Natural killer cell (primary cell): Measurements from ENCODE around the gene SEC61G. TPM values are rescaled to one million over a fixed set of nuclear protein-coding genes. Genes with fewer than 3 reads are reported as not detected.

Source experiments
- ATAC-seq, 3 donors: fragments of 150-1000 bp in 2 of 3; fragments of 200-7000 bp in 1 of 3; cut with Tn5 transposase; 1 replicate in 1 of 3; 2 replicates in 2 of 3; pipeline ENCODE4 v1.10.0; 2021; ENCODE audit warnings: mild to moderate bottlenecking in 2 of 3, moderate library complexity in 2 of 3
- DNase-seq, 2 donors: peaks; one replicate each; pipeline versions ENCODE4 v3.0.0 to v3.0.0-alpha.2; 2013 to 2021; ENCODE audit warnings: mixed read lengths in 1 of 2
- H3K27ac ChIP-seq: one replicate; pipeline ENCODE4 v1.5.1; 2013; ENCODE audit warnings: mild to moderate bottlenecking, low read length
- H3K27me3 ChIP-seq: one replicate; pipeline ENCODE4 v1.6.1; 2013; ENCODE audit warnings: low read length; ENCODE audit not compliant: control insufficient read depth, insufficient read depth
- H3K36me3 ChIP-seq: one replicate; pipeline ENCODE4 v1.6.1; 2013; ENCODE audit warnings: low read length; ENCODE audit not compliant: control insufficient read depth, insufficient read depth
- H3K4me1 ChIP-seq: one replicate; pipeline ENCODE4 v1.6.1; 2013; ENCODE audit warnings: low read length; ENCODE audit not compliant: control insufficient read depth, insufficient read depth
- H3K4me3 ChIP-seq: one replicate; pipeline ENCODE4 v1.5.1; 2013; ENCODE audit warnings: low read length
- H3K9me3 ChIP-seq: one replicate; pipeline ENCODE4 v1.6.1; 2013; ENCODE audit warnings: low read length; ENCODE audit not compliant: control insufficient read depth, insufficient read depth
- H3K27ac Mint-ChIP-seq, 2 donors: one replicate each; pipeline ENCODE4 v1.8.0; 2022; ENCODE audit warnings: mild to moderate bottlenecking in 2 of 2, mixed read lengths in 2 of 2, moderate library complexity in 1 of 2
- H3K27me3 Mint-ChIP-seq, 2 donors: one replicate each; pipeline ENCODE4 v1.8.0; 2022; ENCODE audit warnings: low read depth in 2 of 2, mixed read lengths in 2 of 2
- H3K36me3 Mint-ChIP-seq: one replicate; pipeline ENCODE4 v1.8.0; 2022; ENCODE audit warnings: mixed read lengths
- H3K4me1 Mint-ChIP-seq, 2 donors: one replicate each; pipeline ENCODE4 v1.8.0; 2022; ENCODE audit warnings: mixed read lengths in 2 of 2
- H3K4me3 Mint-ChIP-seq: one replicate; pipeline ENCODE4 v1.8.0; 2022; ENCODE audit warnings: mild to moderate bottlenecking, moderate library complexity, mixed read lengths
- H3K9me3 Mint-ChIP-seq, 2 donors: one replicate each; pipeline ENCODE4 v1.8.0; 2022; ENCODE audit warnings: mixed read lengths in 2 of 2
- WGBS: methylation state at CpG from one replicate; pipeline ENCODE4 v1.1.7; 2013; ENCODE audit warnings: missing lambda C conversion rate; ENCODE audit not compliant: insufficient coverage; 5-methylcytosine and 5-hydroxymethylcytosine counted together
- intact Hi-C: fragments of 100-400 bp; cut with micrococcal nuclease; formaldehyde crosslinking; loops from one replicate; pipeline ENCODE4 v1.14.2; 2022
- total RNA-seq, 4 donors: library from RNA; stranded (reverse); fragments of 120-200 nt in 1 of 4; gene quantifications; one replicate each; pipeline versions ENCODE4 v1.2.3 to v1.2.4, GENCODE V29; 2013 to 2022
- TF ChIP-seq, protein P1 (sequence below): fragments of 200-600 bp; IDR thresholded peaks from one replicate; pipeline ENCODE4 v1.8.0; 2022; ENCODE audit warnings: antibody characterized with exemption

The SEC61G gene
- total RNA-seq, 3 donors from 2014 or later (not counting 1 experiment from before 2014, with no cell fraction given), result 38.4 to 54.1 (median 41.0) TPM

DNA sequence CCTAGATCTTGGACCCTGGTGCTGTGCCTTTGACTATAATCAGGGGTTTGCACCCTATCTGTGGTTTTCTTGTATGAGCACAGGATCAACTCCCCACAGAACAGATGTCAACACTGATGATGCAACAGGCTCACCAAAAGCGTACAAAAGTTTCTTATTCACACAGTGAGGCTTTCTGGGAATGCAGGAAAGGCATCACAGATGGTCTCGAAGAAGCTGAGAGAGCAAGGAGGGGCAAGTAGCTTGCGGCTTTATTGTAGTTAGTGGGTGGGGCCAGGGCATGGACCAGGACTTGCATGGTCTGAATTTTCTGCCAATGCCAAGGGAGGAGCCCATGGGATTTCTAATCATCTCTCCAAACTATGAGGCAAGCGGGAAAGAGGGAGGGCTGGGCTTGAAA is 46.2 kb downstream of the SEC61G start:
- Mint-ChIP-seq H3K9me3 (peaks cover 3 to 10% of the 10 kb centered on the region in 2 donors), H3K27me3 (no peaks in the 10 kb centered on the region), H3K4me3 (no peak overlapping the region), H3K36me3 (no peaks in the 10 kb centered on the region), H3K27ac (no peak overlapping the region), H3K4me1 (no peaks in the 10 kb centered on the region)
- H3K4me1 ChIP-seq, result no peaks in the 10 kb centered on the region
- peaks cover 4% of the 10 kb centered on the region for H3K9me3 ChIP-seq
- WGBS, result 88% methylated on average over 4 of the region's 4 CpGs
- intact Hi-C loops, result no loop called here
- TF ChIP-seq, protein P1, sequence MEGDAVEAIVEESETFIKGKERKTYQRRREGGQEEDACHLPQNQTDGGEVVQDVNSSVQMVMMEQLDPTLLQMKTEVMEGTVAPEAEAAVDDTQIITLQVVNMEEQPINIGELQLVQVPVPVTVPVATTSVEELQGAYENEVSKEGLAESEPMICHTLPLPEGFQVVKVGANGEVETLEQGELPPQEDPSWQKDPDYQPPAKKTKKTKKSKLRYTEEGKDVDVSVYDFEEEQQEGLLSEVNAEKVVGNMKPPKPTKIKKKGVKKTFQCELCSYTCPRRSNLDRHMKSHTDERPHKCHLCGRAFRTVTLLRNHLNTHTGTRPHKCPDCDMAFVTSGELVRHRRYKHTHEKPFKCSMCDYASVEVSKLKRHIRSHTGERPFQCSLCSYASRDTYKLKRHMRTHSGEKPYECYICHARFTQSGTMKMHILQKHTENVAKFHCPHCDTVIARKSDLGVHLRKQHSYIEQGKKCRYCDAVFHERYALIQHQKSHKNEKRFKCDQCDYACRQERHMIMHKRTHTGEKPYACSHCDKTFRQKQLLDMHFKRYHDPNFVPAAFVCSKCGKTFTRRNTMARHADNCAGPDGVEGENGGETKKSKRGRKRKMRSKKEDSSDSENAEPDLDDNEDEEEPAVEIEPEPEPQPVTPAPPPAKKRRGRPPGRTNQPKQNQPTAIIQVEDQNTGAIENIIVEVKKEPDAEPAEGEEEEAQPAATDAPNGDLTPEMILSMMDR, result no peak
- H3K4me3 ChIP-seq, result no peak overlapping the region
- no peak for DNase-seq
- no peaks in the 10 kb centered on the region for H3K36me3 ChIP-seq
- no peak overlapping the region for H3K27ac ChIP-seq
- no peaks in the 10 kb centered on the region for H3K27me3 ChIP-seq
- no peak for ATAC-seq

DNA sequence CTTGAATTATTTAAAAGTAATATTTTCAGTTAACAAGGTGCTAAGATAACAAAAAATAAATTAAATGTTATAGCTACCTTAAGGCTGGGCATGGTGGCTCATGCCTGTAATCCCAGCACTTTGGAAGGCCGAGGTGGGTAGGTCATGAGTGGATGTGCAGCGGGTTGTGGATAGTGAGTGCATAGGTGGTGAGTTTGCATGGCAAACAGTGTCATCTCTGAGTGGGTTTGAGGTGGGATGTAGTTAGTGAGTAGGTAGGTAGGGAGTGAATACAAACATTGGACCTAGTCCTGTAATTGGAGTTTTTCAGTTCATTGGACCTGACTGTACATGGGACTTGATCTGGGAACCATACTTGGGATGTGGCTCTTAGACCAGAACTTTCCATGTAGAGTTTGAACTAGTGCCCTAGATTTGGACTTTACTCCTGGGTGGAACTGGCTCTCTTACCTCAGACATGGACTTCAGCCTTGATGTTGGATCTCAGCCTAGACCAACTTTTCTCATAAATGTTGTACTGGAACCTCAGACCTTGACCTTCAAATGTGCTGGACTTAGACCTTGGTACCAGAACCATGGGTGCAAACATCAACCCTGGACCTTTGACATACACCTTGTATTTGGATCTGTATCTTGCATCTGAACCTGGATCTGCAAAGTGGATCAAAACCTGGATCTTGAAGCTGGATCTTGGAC is 47.0 kb downstream of the SEC61G start:
- no peaks in the 10 kb centered on the region for H3K4me1 Mint-ChIP-seq
- no peak overlapping the region for H3K4me3 Mint-ChIP-seq
- TF ChIP-seq, protein P1, result no peak
- Histone ChIP-seq H3K36me3 (no peaks in the 10 kb centered on the region), H3K27me3 (no peaks in the 10 kb centered on the region), H3K27ac (no peak overlapping the region), H3K9me3 (peaks cover 4% of the 10 kb centered on the region), H3K4me3 (no peak overlapping the region), H3K4me1 (no peaks in the 10 kb centered on the region)
- H3K9me3 Mint-ChIP-seq, result peaks cover 7 to 12% of the 10 kb centered on the region in 2 donors
- ATAC-seq (no peak), DNase-seq (no peak)
- no peak overlapping the region for H3K27ac Mint-ChIP-seq
- H3K36me3 Mint-ChIP-seq, result no peaks in the 10 kb centered on the region
- WGBS, result 79% methylated on average over 2 of the region's 2 CpGs
- no peaks in the 10 kb centered on the region for H3K27me3 Mint-ChIP-seq
- intact Hi-C loops, result no loop called here

DNA sequence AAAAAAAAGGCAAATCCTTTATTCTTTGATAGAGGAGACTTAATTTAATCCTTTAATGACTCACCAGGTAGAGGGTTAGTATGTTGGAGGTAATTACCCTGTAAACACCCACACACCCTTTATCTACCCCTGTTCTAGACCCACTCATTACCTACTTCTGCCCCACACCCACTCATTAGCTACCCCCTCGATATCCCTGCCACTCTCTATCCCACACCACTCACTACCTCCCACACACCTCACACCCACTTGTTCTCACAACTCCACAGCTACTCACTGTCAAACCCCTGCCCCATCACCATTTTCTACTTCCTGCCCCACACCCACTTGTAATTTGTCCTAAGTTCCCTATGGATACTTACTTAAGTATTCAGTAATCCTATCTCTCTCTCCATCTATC is 49.7 kb downstream of the SEC61G start:
- Histone ChIP-seq H3K9me3 (peaks cover 4% of the 10 kb centered on the region), H3K27ac (no peak overlapping the region), H3K36me3 (no peaks in the 10 kb centered on the region), H3K4me3 (no peak overlapping the region), H3K27me3 (no peaks in the 10 kb centered on the region), H3K4me1 (no peaks in the 10 kb centered on the region)
- no peak overlapping the region for H3K4me3 Mint-ChIP-seq
- TF ChIP-seq, protein P1, result no peak
- peaks cover 11 to 15% of the 10 kb centered on the region in 2 donors for H3K9me3 Mint-ChIP-seq
- DNase-seq (no peak), ATAC-seq (no peak)
- H3K4me1 Mint-ChIP-seq, result no peaks in the 10 kb centered on the region
- no peaks in the 10 kb centered on the region for H3K36me3 Mint-ChIP-seq
- no peaks in the 10 kb centered on the region for H3K27me3 Mint-ChIP-seq
- no peak overlapping the region for H3K27ac Mint-ChIP-seq
- intact Hi-C loops, result no loop called here
- 73% methylated on average over 1 of the region's 1 CpG for WGBS

DNA sequence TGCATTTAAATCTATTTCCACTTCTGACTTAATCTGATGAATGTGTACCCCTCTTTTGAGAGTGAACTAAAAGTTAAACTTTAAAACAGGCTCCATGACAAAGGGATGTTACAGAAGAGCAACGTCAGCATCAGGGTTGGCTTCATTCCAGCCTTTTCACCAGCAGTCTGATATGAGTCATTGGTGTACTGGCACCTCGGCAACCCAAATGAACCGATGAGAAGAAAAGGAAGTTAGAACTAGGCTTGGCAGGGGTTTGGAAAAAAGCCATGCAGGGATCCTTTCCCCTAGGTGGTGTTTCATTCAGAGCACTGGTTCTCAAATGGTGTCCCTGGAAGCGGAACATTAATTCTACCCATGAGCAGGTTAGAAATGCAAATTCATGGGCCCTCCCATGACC is 53.6 kb downstream of the SEC61G start:
- ATAC-seq (no peak), DNase-seq (no peak)
- Histone ChIP-seq H3K4me3 (no peak overlapping the region), H3K27me3 (no peaks in the 10 kb centered on the region), H3K9me3 (no peaks in the 10 kb centered on the region), H3K36me3 (no peaks in the 10 kb centered on the region), H3K27ac (no peak overlapping the region), H3K4me1 (no peaks in the 10 kb centered on the region)
- Mint-ChIP-seq H3K4me1 (no peaks in the 10 kb centered on the region), H3K27me3 (no peaks in the 10 kb centered on the region), H3K9me3 (peaks cover 11 to 12% of the 10 kb centered on the region in 2 donors), H3K27ac (no peak overlapping the region), H3K36me3 (no peaks in the 10 kb centered on the region), H3K4me3 (no peak overlapping the region)
- TF ChIP-seq, protein P1, result no peak
- intact Hi-C loops, result no loop called here
- WGBS, result 69% methylated on average over 4 of the region's 4 CpGs
